ENCODE results near the gene RRN3. TPM values are rescaled to one million over a fixed set of nuclear protein-coding genes. Genes with fewer than 3 reads are reported as not detected.

The RRN3 gene
- total RNA-seq, 1 donor from 2014 or later, result 24.4 TPM

DNA sequence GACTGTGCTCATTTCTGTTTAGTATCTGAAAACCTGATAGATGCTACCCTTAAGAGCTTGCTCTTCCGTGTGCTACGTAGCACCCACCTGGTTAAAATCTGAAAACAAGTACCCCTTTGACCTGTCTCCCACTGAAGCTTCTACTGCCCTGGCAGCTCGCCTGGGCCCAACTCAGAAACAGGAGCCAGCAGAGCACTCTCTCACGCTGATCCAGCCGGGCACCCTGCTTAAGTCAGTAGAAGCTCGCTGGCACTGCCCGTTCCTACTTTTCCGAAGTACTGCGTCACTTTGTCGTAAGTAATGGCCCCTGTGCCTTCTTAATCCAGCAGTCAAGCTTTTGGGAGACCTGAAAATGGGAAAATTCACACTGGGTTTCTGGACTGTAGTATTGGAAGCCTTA lies 57.1 kb downstream of the RRN3 start:
- peaks cover 38% of the 10 kb centered on the region for H3K4me1 ChIP-seq
- H3K4me3 ChIP-seq, result no peak overlapping the region
- no peaks in the 10 kb centered on the region for H3K9me3 ChIP-seq (replicated peaks)
- intact Hi-C loops (cut with micrococcal nuclease), result no loop called here
- H3K27ac ChIP-seq (replicated peaks), result no peak overlapping the region
- TF ChIP-seq, protein P1, sequence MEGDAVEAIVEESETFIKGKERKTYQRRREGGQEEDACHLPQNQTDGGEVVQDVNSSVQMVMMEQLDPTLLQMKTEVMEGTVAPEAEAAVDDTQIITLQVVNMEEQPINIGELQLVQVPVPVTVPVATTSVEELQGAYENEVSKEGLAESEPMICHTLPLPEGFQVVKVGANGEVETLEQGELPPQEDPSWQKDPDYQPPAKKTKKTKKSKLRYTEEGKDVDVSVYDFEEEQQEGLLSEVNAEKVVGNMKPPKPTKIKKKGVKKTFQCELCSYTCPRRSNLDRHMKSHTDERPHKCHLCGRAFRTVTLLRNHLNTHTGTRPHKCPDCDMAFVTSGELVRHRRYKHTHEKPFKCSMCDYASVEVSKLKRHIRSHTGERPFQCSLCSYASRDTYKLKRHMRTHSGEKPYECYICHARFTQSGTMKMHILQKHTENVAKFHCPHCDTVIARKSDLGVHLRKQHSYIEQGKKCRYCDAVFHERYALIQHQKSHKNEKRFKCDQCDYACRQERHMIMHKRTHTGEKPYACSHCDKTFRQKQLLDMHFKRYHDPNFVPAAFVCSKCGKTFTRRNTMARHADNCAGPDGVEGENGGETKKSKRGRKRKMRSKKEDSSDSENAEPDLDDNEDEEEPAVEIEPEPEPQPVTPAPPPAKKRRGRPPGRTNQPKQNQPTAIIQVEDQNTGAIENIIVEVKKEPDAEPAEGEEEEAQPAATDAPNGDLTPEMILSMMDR (IDR thresholded peaks at IDR 0.05; ENCODE audit: borderline replicate concordance), result no peak
- no peaks in the 10 kb centered on the region for H3K27me3 ChIP-seq (ENCODE audit: low read depth)
- peaks cover 89% of the 10 kb centered on the region for H3K36me3 ChIP-seq
- no peak for DNase-seq

DNA sequence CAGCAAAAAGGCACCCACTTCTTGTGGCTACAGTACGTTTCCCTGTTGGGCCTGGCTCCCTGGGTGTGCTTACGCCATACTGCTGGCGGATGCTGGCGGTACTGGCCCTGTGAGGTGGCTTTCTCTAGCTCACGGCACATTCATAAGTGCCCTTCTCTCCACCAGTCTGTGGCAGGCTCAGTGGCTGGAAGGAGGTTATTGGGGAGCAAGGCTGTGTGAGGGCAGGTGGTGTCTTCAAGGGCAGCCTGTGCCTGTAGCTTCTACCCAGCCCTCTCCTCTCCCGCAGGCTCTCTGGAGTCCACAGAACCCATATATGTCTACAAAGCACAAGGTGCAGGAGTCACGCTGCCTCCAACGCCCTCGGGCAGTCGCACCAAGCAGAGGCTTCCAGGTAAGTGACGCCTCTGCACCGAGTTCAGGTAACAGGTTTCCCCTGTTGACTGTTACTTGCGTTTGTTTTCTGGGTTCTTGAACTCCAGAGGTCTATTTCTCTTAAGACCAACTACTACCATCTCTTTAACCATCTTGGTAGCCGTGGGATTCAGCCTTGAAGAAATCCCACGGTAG lies 58.8 kb downstream of the RRN3 start:
- TF ChIP-seq, protein P1 (IDR thresholded peaks at IDR 0.05; ENCODE audit: borderline replicate concordance), result no peak
- DNase-seq, result no peak
- intact Hi-C loops (cut with micrococcal nuclease), result no loop called here
- Histone ChIP-seq H3K27me3 (ENCODE audit: low read depth) (no peaks in the 10 kb centered on the region), H3K36me3 (peaks cover 91% of the 10 kb centered on the region), H3K4me1 (peaks cover 28% of the 10 kb centered on the region), H3K9me3 (replicated peaks) (no peaks in the 10 kb centered on the region), H3K27ac (replicated peaks) (peak overlapping the region; percentile 73), H3K4me3 (no peak overlapping the region)

DNA sequence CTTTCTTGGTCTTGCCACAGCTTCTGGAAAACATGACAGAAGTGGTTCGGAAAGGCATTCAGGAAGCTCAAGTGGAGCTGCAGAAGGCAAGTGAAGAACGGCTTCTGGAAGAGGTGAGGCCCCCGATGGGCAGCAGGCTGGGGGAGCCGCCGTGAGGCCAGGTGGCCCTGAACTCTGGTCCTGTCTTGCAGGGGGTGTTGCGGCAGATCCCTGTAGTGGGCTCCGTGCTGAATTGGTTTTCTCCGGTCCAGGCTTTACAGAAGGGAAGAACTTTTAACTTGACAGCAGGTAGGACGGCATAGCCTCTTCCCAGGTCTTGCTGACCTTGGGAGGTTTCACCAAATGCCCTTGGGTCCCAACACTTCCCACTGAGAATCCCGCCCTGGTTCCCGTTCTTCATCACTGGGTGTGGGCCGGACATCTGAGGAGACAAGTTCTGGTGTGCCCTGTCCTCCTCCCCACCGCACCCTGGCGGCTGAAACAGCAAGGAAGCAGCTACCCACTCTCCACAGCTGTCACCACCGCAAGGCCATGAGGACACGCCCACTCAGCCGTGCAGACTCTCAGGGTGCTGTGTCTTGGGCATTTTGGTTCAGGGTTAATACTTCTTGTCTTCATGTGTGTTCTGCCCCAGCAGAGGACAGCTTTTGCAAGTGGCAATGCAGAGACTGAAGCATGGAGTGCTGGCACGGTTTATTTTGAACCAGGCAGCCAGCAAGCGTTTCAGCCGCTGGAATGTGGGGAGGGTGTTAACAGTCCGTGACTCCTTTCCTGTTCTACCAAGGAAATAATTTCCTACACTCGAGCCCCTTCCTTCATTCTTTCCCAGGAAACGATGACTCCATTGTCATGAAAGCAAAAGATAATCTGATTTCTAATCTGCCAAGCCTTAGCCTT lies 59.6 kb downstream of the RRN3 start:
- peak overlapping the region; percentile 73 for H3K27ac ChIP-seq (replicated peaks)
- DNase-seq, result no peak

DNA sequence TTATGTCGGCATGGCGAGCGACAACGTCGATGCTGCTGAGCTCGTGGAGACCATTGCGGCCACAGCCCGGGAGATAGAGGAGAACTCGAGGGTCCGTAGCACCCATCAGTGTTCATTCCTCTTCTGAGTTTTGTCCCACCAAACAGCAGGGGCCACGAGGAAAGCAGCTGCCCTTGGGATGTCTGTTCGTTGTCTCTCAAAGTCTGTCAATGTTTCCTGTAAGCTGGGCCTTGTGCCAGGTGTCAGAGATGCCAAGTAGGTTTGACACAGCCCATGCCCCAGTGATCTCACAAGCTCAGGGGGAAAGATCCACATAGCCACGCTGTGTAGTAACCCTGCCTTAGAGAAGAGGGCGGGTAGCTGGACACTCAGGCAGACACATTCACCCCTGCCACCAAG lies 60.8 kb downstream of the RRN3 start:
- no peak overlapping the region for H3K4me3 ChIP-seq
- peaks cover 91% of the 10 kb centered on the region for H3K36me3 ChIP-seq
- no peaks in the 10 kb centered on the region for H3K9me3 ChIP-seq (replicated peaks)
- TF ChIP-seq, protein P1 (IDR thresholded peaks at IDR 0.05; ENCODE audit: borderline replicate concordance), result no peak
- H3K27ac ChIP-seq (replicated peaks), result peak overlapping the region; percentile 73
- peak; percentile 77 for DNase-seq
- peaks cover 39% of the 10 kb centered on the region for H3K4me1 ChIP-seq
- no peaks in the 10 kb centered on the region for H3K27me3 ChIP-seq (ENCODE audit: low read depth)
- intact Hi-C loops (cut with micrococcal nuclease), result no loop called here

More for the DNA sequence above, 59.6 kb downstream of the RRN3 start:
- H3K36me3 ChIP-seq, result peaks cover 91% of the 10 kb centered on the region
- TF ChIP-seq, protein P1 (IDR thresholded peaks at IDR 0.05; ENCODE audit: borderline replicate concordance), result peak; percentile 38
- intact Hi-C loops (cut with micrococcal nuclease), result no loop called here
- no peaks in the 10 kb centered on the region for H3K9me3 ChIP-seq (replicated peaks)
- H3K4me1 ChIP-seq, result peaks cover 28% of the 10 kb centered on the region
- no peaks in the 10 kb centered on the region for H3K27me3 ChIP-seq (ENCODE audit: low read depth)
- H3K4me3 ChIP-seq, result no peak overlapping the region

DNA sequence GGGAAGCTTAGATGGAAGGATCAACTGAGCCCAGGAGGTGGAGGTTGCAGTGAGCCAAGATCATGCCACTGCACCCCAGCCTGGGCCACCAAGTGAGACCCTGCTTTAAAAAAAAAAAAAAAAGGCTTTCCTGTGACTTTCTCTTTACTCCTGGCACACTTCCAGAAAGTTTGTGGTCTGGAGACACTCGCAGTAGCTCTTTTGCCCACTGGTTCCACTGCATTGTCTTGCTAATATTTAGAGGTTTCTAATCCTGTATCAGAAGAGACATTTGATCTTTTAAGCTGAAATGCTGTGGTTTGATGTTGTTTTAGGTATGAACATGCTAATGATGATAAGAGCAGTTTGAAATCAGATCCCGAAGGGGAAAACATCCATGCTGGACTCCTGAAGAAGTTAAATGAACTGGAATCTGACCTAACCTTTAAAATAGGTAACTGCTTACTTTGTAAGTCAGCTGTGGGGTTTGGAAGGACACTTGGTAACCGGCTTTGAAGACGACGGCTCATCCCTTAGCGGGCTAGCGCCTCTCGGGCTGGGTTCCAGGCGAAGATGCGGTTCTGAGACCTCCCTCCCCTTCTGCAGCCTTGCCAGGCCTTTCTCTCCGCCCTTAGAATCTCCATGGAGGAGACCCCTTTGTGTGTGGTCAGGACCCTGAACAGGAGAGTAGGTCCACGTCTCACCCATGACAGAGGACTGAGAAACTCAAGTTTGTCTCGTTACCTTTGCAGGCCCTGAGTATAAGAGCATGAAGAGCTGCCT lies 61.3 kb downstream of the RRN3 start:
- TF ChIP-seq, protein P1 (IDR thresholded peaks at IDR 0.05; ENCODE audit: borderline replicate concordance), result no peak
- peaks cover 39% of the 10 kb centered on the region for H3K4me1 ChIP-seq

More for the DNA sequence above, 61.3 kb downstream of the RRN3 start:
- H3K4me3 ChIP-seq, result no peak overlapping the region
- peaks cover 91% of the 10 kb centered on the region for H3K36me3 ChIP-seq
- DNase-seq, result no peak
- H3K9me3 ChIP-seq (replicated peaks), result no peaks in the 10 kb centered on the region
- H3K27me3 ChIP-seq (ENCODE audit: low read depth), result no peaks in the 10 kb centered on the region
- H3K27ac ChIP-seq (replicated peaks), result peak overlapping the region; percentile 73
- intact Hi-C loops (cut with micrococcal nuclease), result no loop called here

All from left ventricle myocardium inferior (tissue), 1 donor.